SK-MEL-5 (cell line): Measurements from ENCODE around the gene TMCO4. TPM values are rescaled to one million over a fixed set of nuclear protein-coding genes. Genes with fewer than 3 reads are reported as not detected.
"Not testable (repeated sequence)": the region's sequence is repeated elsewhere in the genome, so short reads cannot be mapped to it uniquely, and the experiment has no call there.

ENCODE experiments used
- DNase-seq: peaks from one replicate; pipeline ENCODE4 v3.0.0-alpha.2; 2016; ENCODE audit warnings: low read depth, low spot score
- in situ Hi-C: cut with HindIII; loops from 2 replicates; pipeline ENCODE4 v1.10.0; 2016; ENCODE audit warnings: low sequenced_read_pairs, high pct_unique_total_duplicates, low pct_unique_long_range_greater_than_20kb
- total RNA-seq: library from RNA; depleted of rRNA; stranded (reverse); fragments of >200 nt; shearing (Covaris generic); gene quantifications from 2 replicates; pipeline ENCODE4 v1.2.3, GENCODE V29; 2014; rRNA removed

TMCO4 gene
- total RNA-seq, 1 experiment from 2014 or later: 19.8 TPM

- in situ Hi-C loops: no loop called here
- DNase-seq: no peak
Measured at GRCh38 chr1:19644681-19645410, 154.9 kb downstream of the TMCO4 start.

- in situ Hi-C loops: no loop called here
- no peak for DNase-seq
Measured at GRCh38 chr1:19644395-19644680, 155.4 kb downstream of the TMCO4 start.

GRCh38 chr1:19643602-19644394, 155.9 kb downstream of the TMCO4 start, which contains the start of gene NBL1:
TSS of gene NBL1 (plus strand) at chr1:19644311. CDS start at chr1:19655031, 10,720 bp downstream.
- in situ Hi-C loops: no loop called here
- peak; percentile 57 for DNase-seq

- in situ Hi-C loops: no loop called here
- peak; percentile 61 for DNase-seq
Measured at GRCh38 chr1:19643121-19643520, 156.6 kb downstream of the TMCO4 start.

GRCh38 chr1:19640363-19641316, 159.1 kb downstream of the TMCO4 start:
- in situ Hi-C loops: no loop called here
- DNase-seq: no peak

GRCh38 chr1:19639999-19640362, 159.7 kb downstream of the TMCO4 start:
- no peak for DNase-seq

GRCh38 chr1:19639228-19639627, 160.5 kb downstream of the TMCO4 start:
- DNase-seq, in situ Hi-C loops: not testable (repeated sequence)

More at GRCh38 chr1:19639999-19640362, 159.7 kb downstream of the TMCO4 start:
- in situ Hi-C loops: no loop called here

- in situ Hi-C loops: no loop called here
- no peak for DNase-seq
Measured at GRCh38 chr1:19637606-19638005, 162.1 kb downstream of the TMCO4 start.

GRCh38 chr1:19636749-19637148, 163.0 kb downstream of the TMCO4 start:
- in situ Hi-C loops, DNase-seq: not testable (repeated sequence)

GRCh38 chr1:19636065-19636464, 163.7 kb downstream of the TMCO4 start:
- DNase-seq: peak; percentile 44
- in situ Hi-C loops: no loop called here

- DNase-seq: peak; percentile 39
- in situ Hi-C loops: no loop called here
Measured at GRCh38 chr1:19635646-19636045, 164.1 kb downstream of the TMCO4 start.

GRCh38 chr1:19635064-19635463, 164.7 kb downstream of the TMCO4 start:
- in situ Hi-C loops, DNase-seq: not testable (repeated sequence)

- in situ Hi-C loops: no loop called here
- DNase-seq: peak; percentile 96
Measured at GRCh38 chr1:19633106-19633505, 166.6 kb downstream of the TMCO4 start.

Other genes starting within 250 kb of the TMCO4 start
- 305 and 318 TPM in 2 replicates for gene NBL1, start 155.6 kb downstream of the TMCO4 start, total RNA-seq
- 0.16 and 0.29 TPM in 2 replicates for gene HTR6, start 135.0 kb downstream of the TMCO4 start, total RNA-seq
- gene RNF186, start 15.4 kb upstream of the TMCO4 start, total RNA-seq: not detected in 2 replicates
- gene OTUD3, start 82.5 kb upstream of the TMCO4 start, total RNA-seq: 3.5 and 11.0 TPM in 2 replicates
- not detected in 2 replicates for gene PLA2G2E, start 123.7 kb upstream of the TMCO4 start, total RNA-seq
- gene PLA2G2A, start 179.7 kb upstream of the TMCO4 start, total RNA-seq: not detected in 2 replicates